ENCODE measurements around the gene PERCC1.
"Not testable (repeated sequence)": the region's sequence is repeated elsewhere in the genome, so short reads cannot be mapped to it uniquely, and the experiment has no call there.

The PERCC1 gene

GRCh38 chr16:1470481-1471251, 39.8 kb downstream of the PERCC1 start:
- no peak for DNase-seq

GRCh38 chr16:1471569-1472194, 40.8 kb downstream of the PERCC1 start:
- no peak for DNase-seq

GRCh38 chr16:1472974-1473373, 42.1 kb downstream of the PERCC1 start:
- DNase-seq, result no peak

- DNase-seq, result no peak
Observed at GRCh38 chr16:1474082-1474795, 43.4 kb downstream of the PERCC1 start.

DNA sequence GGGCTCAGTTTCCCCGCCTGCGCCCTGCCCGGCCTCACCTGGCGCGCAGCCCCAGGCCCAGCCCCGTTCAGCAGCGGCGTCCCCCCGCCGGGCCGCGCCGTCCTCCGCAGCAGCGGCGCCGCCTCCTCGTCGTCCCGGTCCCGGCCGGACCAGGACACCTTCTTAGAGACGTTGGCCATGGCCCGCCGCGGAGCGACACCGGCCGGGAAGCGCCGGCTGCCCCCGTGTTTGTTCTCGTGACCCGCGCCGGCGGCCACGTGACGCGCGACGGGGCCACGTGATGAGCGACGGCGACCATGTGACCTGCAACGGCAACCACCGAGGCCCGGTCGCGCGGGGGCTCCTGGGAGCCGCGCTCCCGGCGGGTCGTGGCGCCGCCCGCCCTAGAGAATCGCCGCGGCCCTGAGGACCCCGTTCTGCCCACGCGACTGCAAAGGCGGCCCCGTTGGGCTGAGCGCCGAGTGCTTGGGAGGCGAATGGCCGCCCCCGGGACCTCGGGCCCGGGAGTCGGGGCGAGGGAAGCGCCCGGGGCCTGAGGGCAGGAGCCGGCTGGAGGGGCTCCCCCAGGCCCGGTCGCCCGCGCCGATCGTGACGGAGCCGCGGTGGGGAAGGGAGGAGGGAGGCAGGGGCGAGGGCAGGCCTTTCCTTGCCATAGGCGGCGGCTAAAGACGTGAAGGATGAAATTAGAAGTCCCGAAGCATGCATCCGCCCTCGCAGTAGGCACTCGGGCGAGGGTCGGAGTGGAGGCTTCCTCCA, 44.1 kb downstream of the PERCC1 start, which contains the start of gene CLCN7:
CLCN7 (minus strand) TSS at position 233 of the 756 bp plus-strand sequence; CDS start at position 179, 54 bp downstream.
- DNase-seq, result peak; percentile 55

DNA sequence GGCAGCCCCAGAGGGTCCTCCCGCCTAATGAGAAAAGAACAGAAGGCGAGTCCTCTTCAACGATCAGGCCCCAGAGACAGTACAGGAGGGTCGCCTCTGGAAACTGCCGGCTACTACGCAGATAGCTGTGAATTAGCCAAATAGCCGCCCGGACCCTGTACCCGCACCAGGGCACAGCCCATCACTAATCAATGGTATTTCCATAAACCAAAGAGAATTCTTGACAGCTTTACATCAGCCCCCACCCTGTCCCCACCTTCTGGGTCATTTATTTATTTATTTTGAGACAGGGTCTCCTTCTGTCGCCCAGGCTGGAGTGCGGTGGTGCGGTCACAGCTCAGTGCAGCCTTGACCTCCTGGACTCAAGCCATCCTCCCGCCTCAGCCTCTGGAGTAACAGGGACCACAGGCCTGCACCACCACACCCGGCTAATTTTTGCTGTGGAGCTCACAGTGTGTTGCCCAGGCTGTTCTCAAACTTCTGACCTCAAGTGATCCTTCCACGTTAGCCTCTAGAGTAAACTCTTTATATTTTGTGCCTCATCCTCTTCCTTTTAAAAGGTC, 44.8 kb downstream of the PERCC1 start:
- DNase-seq, result no peak

- no peak for DNase-seq
Observed at GRCh38 chr16:1477033-1477432, 46.2 kb downstream of the PERCC1 start.

DNA sequence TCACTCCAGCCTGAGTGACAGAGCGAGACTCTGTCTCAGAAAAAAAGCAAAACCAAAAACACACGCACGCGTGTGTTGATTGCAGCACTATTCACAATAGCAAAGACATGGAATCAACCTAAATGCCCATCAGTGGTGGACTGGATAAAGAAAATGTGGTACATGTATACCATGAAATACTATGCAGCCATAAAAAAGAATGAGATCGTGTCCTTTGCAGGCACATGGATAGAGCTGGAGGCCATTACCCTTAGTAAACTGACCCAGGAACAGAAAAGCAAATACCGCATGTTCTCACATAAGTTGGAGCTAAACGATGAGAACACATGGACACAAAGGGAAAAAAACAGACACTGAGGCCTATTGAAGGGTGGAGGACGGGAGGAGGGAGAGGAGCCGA, 48.1 kb downstream of the PERCC1 start:
- not testable (repeated sequence) for DNase-seq

- DNase-seq, result no peak
Observed at GRCh38 chr16:1481906-1482835, 51.3 kb downstream of the PERCC1 start.
